ENCODE data around the gene CASP9.
"Not testable (repeated sequence)": the region's sequence is repeated elsewhere in the genome, so short reads cannot be mapped to it uniquely, and the experiment has no call there.

The CASP9 gene

GRCh38 chr1:15493869-15494390, 30.1 kb downstream of the CASP9 start:
- no peak for DNase-seq

- DNase-seq = no peak
Observed at GRCh38 chr1:15492596-15492995, 31.4 kb downstream of the CASP9 start.

- DNase-seq = not testable (repeated sequence)
Observed at GRCh38 chr1:15491010-15491409, 33.0 kb downstream of the CASP9 start.

GRCh38 chr1:15489052-15489736, 34.8 kb downstream of the CASP9 start:
- no peak for DNase-seq

GRCh38 chr1:15488371-15488770, 35.6 kb downstream of the CASP9 start:
- DNase-seq = no peak

- not testable (repeated sequence) for DNase-seq
Observed at GRCh38 chr1:15486844-15487610, 37.0 kb downstream of the CASP9 start.

- no peak for DNase-seq
Observed at GRCh38 chr1:15485636-15486035, 38.4 kb downstream of the CASP9 start.

- not testable (repeated sequence) for DNase-seq
Observed at GRCh38 chr1:15484443-15484842, 39.6 kb downstream of the CASP9 start.

GRCh38 chr1:15483971-15484370, 40.0 kb downstream of the CASP9 start:
- DNase-seq = no peak

- DNase-seq = not testable (repeated sequence)
Observed at GRCh38 chr1:15482983-15483543, 41.0 kb downstream of the CASP9 start.

- DNase-seq = not testable (repeated sequence)
Observed at GRCh38 chr1:15482455-15482854, 41.6 kb downstream of the CASP9 start.

- DNase-seq = no peak
Observed at GRCh38 chr1:15479654-15480347, 44.2 kb downstream of the CASP9 start.

- DNase-seq = no peak
Observed at GRCh38 chr1:15477646-15478212, 46.3 kb downstream of the CASP9 start.

GRCh38 chr1:15476927-15477326, 47.1 kb downstream of the CASP9 start:
- no peak for DNase-seq

- no peak for DNase-seq
Observed at GRCh38 chr1:15475752-15476314, 48.2 kb downstream of the CASP9 start, which contains the start of gene CELA2B. Gene CELA2B, plus strand, starts transcription at chr1:15476104. Its CDS starts 22 bp downstream, at chr1:15476126.

- DNase-seq = no peak
Observed at GRCh38 chr1:15472587-15472986, 51.4 kb downstream of the CASP9 start.

- DNase-seq = not testable (repeated sequence)
Observed at GRCh38 chr1:15471723-15472122, 52.3 kb downstream of the CASP9 start.

GRCh38 chr1:15471067-15471466, 52.9 kb downstream of the CASP9 start:
- DNase-seq = not testable (repeated sequence)

GRCh38 chr1:15469821-15470448, 54.1 kb downstream of the CASP9 start:
- DNase-seq = not testable (repeated sequence)

- DNase-seq = no peak
Observed at GRCh38 chr1:15469361-15469760, 54.7 kb downstream of the CASP9 start.

- DNase-seq = no peak
Observed at GRCh38 chr1:15468145-15468544, 55.9 kb downstream of the CASP9 start.
